ENCODE results near the gene EID2. TPM values are rescaled to one million over a fixed set of nuclear protein-coding genes. Genes with fewer than 3 reads are reported as not detected.

Gene EID2
- total and polyA plus RNA-seq, 2 of the 8 experiments (the other 6 are each of a cell fraction or from before 2014, with no cell fraction given): 7.8 to 29.6 TPM

GRCh38 chr19:39492788-39493187, 47.2 kb downstream of the EID2 start:
- Histone ChIP-seq H3K23me2 (ENCODE audit: low read depth, low read length) (no peaks in the 10 kb centered on the region), H3K27me3 (replicated peaks in 1 of 4; ENCODE audit: control insufficient read depth in 3 of 4, extremely low read depth in 1 of 4, insufficient read depth in 3 of 4, low read length in 3 of 4) (peaks cover 0 to 2% (median 0%) of the 10 kb centered on the region in 4 experiments; a peak in 2 of 7 replicates), H4K91ac (replicated peaks; ENCODE audit: insufficient read length, low read length) (no peak overlapping the region), H3K9me3 (ENCODE audit: insufficient read depth in 2 of 2, low read depth in 1 of 2, low read length in 1 of 2) (no peaks in the 10 kb centered on the region), H4K5ac (ENCODE audit: insufficient read length, low read depth, low read length) (no peak overlapping the region), H3K14ac (ENCODE audit: insufficient read length) (no peak overlapping the region), H2BK5ac (ENCODE audit: low read depth, low read length) (no peak overlapping the region), H2BK120ac (replicated peaks; ENCODE audit: low read depth, low read length) (no peak overlapping the region), H2BK20ac (ENCODE audit: low read length) (no peak overlapping the region), H3K4me3 (ENCODE audit: extremely low read depth in 1 of 4, insufficient read depth in 2 of 4, low read depth in 3 of 4, low read length in 4 of 4) (no peak overlapping the region), H3K23ac (ENCODE audit: insufficient read length) (no peak overlapping the region), H3K18ac (ENCODE audit: extremely low read depth, low read length) (no peak overlapping the region), H3K4ac (replicated peaks; ENCODE audit: insufficient read length, low read depth, low read length) (no peak overlapping the region), H4K20me1 (replicated peaks in 1 of 2; ENCODE audit: control insufficient read depth in 1 of 2, insufficient read depth in 2 of 2, low read length in 2 of 2) (peaks cover 0 to 1% of the 10 kb centered on the region in 2 experiments), H2BK15ac (ENCODE audit: low read length) (no peak overlapping the region), H3K56ac (replicated peaks; ENCODE audit: insufficient read length, low read depth, low read length) (no peak overlapping the region), H3K79me2 (ENCODE audit: control insufficient read depth in 1 of 2, insufficient read depth in 2 of 2, low read length in 2 of 2) (no peaks in the 10 kb centered on the region), H3K9ac (replicated peaks in 1 of 4; ENCODE audit: extremely low read depth in 1 of 4, low read depth in 3 of 4, low read length in 3 of 4) (no peak overlapping the region), H3K79me1 (ENCODE audit: low read depth, low read length) (no peaks in the 10 kb centered on the region), H3K36me3 (ENCODE audit: control insufficient read depth in 2 of 4, insufficient read depth in 4 of 4, low read length in 3 of 4) (peaks cover 7 to 35% (median 24%) of the 10 kb centered on the region in 4 experiments; a peak in 6 of 8 replicates), H3K4me2 (ENCODE audit: insufficient read depth in 1 of 2, low read depth in 2 of 2, low read length in 2 of 2) (no peak overlapping the region), H2BK12ac (ENCODE audit: low read depth, low read length) (no peak overlapping the region), H2AK5ac (ENCODE audit: low read depth, low read length) (no peak overlapping the region), H3K4me1 (replicated peaks in 1 of 4; ENCODE audit: control insufficient read depth in 3 of 4, insufficient read depth in 4 of 4, low read length in 3 of 4) (peaks cover 0 to 2% (median under 1%) of the 10 kb centered on the region in 4 experiments; a peak in 2 of 7 replicates), H3K27ac (ENCODE audit: low read depth, low read length) (no peak overlapping the region), H2AFZ (ENCODE audit: low read length) (no peak overlapping the region), H4K8ac (ENCODE audit: extremely low read depth, insufficient read depth, low read length) (no peak overlapping the region)
- WGBS, 2 experiments (ENCODE audit: extremely low coverage in 1 of 2, insufficient coverage in 1 of 2, insufficient read length in 1 of 2, insufficient replicate concordance in 2 of 2, low coverage in 1 of 2, low lambda C conversion rate in 2 of 2, missing lambda C conversion rate in 1 of 2): 78% methylated on average over 2 of the region's 3 CpGs; no CpG with 5 or more reads in 1 of the 2 experiments
- FAIRE-seq (no peak), DNase-seq (ENCODE audit: low read depth in 1 of 2, low spot score in 2 of 2) (no peak)
- ChIA-PET POLR2A (ENCODE audit: partially characterized antibody) (interaction anchor here (0.6 to 11.1 kb wide), 11 partner anchors 9 to 130 kb away, joined by 3 to 96 read pairs (median 3); partner anchors contain the start of genes EID2B, RPS16, SELENOV and TIMM50), CTCF (ENCODE audit: partially characterized antibody) (interaction anchor here (0.8 to 1.4 kb wide), 2 partner anchors 17 to 40 kb away, joined by 3 to 5 read pairs; partner anchors contain the start of gene EID2B)
- TF ChIP-seq CHD2 (IDR thresholded peaks at IDR 0.05; ENCODE audit: low read length) (no peak), ATF3 (IDR thresholded peaks at IDR 0.05; ENCODE audit: insufficient read depth, low read depth, low read length) (no peak), SP1 (IDR thresholded peaks at IDR 0.05; ENCODE audit: low read depth, low read length) (no peak), USF2 (IDR thresholded peaks at IDR 0.05; ENCODE audit: low read length) (no peak), BACH1 (IDR thresholded peaks at IDR 0.05; ENCODE audit: low read length) (no peak), RXRA (IDR thresholded peaks at IDR 0.05; ENCODE audit: insufficient read depth, low read depth, low read length) (no peak), ATF2 (IDR thresholded peaks at IDR 0.05; ENCODE audit: low read length) (no peak), SIX5 (IDR thresholded peaks at IDR 0.05; ENCODE audit: low read depth, low read length) (no peak), CBX8 (IDR thresholded peaks at IDR 0.05; ENCODE audit: borderline replicate concordance, low read depth, low read length) (no peak)
